ENCODE measurements around the gene NT5C3A. TPM values are rescaled to one million over a fixed set of nuclear protein-coding genes. Genes with fewer than 3 reads are reported as not detected.

Gene NT5C3A
- total RNA-seq, 4 donors from 2014 or later, result 9.0 to 115 (median 55.7) TPM

DNA sequence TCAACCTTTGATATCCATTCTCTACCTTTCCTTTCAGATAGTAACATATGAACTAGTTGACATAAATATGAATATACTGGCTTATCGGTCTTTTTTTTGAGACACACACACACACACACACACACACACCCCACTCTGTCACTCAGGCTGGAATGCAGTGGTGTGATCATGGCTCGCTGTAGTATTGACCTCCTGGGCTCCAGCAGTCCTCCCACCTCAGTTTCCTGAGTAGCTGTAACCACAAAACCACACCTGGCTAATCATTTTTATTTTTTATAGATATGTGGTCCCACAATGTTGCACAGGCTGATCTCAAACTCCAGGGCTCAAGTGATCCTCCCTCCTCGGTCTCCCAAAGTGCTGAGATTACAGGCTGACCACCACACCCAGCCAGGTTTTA, 14.2 kb upstream of the NT5C3A start:
- TF ChIP-seq EP300 (IDR thresholded peaks at IDR 0.05; ENCODE audit: low read depth) (no peak), POLR2A (IDR thresholded peaks at IDR 0.05) (no peak)
- Histone ChIP-seq H3K27me3 (no peaks in the 10 kb centered on the region), H3K27ac (no peak overlapping the region), H3K4me3 (no peak overlapping the region), H3K4me1 (no peaks in the 10 kb centered on the region), H3K36me3 (no peaks in the 10 kb centered on the region), H3K9me3 (no peaks in the 10 kb centered on the region)
- 77% methylated on average over 3 of the region's 3 CpGs; no CpG with 5 or more reads in 1 of the 2 donors for WGBS, 2 donors (ENCODE audit: low coverage in 1 of 2)
- in situ Hi-C loops (cut with MboI; ENCODE audit: low pct_ligation_motif_present in 1 of 4, low pct_unique_long_range_greater_than_20kb in 1 of 4, low sequenced_read_pairs in 3 of 4), result no loop called here
- no peak for DNase-seq
- intact Hi-C loops (cut with DNase I; ENCODE audit: low total_unique reads), result no loop called here

DNA sequence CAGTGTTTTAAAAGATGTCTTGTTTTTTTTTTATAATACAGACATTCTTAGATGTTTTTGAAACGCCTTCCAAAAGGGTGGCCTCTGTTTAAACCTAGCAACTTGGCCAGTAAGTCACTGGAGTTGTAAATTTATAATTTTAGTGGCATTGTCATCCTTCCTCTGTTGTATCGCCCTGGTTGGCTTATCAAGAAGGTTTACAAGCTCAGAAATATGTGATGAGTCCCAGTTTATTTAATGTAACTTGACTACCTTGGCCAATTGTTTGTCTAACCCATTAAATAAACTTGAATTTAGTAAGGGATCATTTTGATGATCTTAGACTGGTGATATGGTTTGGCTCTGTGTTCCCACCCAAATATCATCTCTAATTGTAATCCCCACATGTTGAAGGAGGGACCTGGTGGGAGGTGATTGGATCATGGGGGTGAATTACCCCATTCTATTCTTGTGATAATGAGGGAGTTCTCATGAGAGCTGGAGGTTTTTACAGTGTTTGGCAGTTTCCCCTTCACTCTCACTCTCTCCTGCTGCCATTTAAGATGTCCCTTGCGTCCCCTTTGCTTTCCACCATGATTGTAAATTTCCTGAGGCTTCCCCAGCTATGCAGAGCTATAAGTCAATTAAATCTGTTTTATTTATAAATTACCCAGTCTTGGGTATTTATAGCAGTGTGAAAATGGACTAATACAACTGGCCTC, 13.4 kb upstream of the NT5C3A start:
- no peak overlapping the region for H3K4me3 ChIP-seq
- no peaks in the 10 kb centered on the region for H3K9me3 ChIP-seq
- intact Hi-C loops (cut with DNase I; ENCODE audit: low total_unique reads), result no loop called here
- no peak for DNase-seq
- no peaks in the 10 kb centered on the region for H3K36me3 ChIP-seq
- no peaks in the 10 kb centered on the region for H3K27me3 ChIP-seq
- in situ Hi-C loops (cut with MboI; ENCODE audit: low pct_ligation_motif_present in 1 of 4, low pct_unique_long_range_greater_than_20kb in 1 of 4, low sequenced_read_pairs in 3 of 4), result no loop called here
- WGBS, 2 donors (ENCODE audit: low coverage in 1 of 2), result 65 to 69% methylated on average over 2 to 3 of the region's 3 CpGs
- no peak for TF ChIP-seq POLR2AphosphoS5 (IDR thresholded peaks at IDR 0.05)
- TF ChIP-seq, protein P1, sequence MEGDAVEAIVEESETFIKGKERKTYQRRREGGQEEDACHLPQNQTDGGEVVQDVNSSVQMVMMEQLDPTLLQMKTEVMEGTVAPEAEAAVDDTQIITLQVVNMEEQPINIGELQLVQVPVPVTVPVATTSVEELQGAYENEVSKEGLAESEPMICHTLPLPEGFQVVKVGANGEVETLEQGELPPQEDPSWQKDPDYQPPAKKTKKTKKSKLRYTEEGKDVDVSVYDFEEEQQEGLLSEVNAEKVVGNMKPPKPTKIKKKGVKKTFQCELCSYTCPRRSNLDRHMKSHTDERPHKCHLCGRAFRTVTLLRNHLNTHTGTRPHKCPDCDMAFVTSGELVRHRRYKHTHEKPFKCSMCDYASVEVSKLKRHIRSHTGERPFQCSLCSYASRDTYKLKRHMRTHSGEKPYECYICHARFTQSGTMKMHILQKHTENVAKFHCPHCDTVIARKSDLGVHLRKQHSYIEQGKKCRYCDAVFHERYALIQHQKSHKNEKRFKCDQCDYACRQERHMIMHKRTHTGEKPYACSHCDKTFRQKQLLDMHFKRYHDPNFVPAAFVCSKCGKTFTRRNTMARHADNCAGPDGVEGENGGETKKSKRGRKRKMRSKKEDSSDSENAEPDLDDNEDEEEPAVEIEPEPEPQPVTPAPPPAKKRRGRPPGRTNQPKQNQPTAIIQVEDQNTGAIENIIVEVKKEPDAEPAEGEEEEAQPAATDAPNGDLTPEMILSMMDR (IDR thresholded peaks at IDR 0.05), result no peak
- no peak for TF ChIP-seq EP300 (IDR thresholded peaks at IDR 0.05; ENCODE audit: low read depth)
- TF ChIP-seq POLR2A (IDR thresholded peaks at IDR 0.05), result no peak
- no peaks in the 10 kb centered on the region for H3K4me1 ChIP-seq
- no peak overlapping the region for H3K27ac ChIP-seq

DNA sequence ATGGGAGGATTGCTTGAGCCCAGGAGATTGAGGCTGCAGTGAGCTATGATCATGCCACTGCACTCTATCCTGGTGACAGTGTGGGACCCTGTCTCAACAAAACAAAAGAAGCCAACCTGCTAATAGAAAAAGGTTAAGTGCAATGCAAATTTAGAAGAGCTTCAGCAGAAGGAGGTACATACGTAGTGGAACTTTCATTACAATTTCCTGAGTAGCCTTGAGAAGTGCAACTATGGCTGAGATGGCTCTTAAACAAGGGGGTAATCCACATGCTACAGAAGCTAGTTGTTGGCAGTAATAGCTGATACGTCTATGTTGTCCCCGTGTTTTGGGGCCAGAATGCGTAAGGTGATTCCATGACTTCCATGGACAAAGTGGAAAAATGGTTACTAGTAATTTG, 10.7 kb upstream of the NT5C3A start:
- in situ Hi-C loops (cut with MboI; ENCODE audit: low pct_ligation_motif_present in 1 of 4, low pct_unique_long_range_greater_than_20kb in 1 of 4, low sequenced_read_pairs in 3 of 4), result no loop called here
- 91 to 93% methylated on average over 4 of the region's 4 CpGs for whole genome bisulfite sequencing, 2 donors (ENCODE audit: low coverage in 1 of 2)

DNA sequence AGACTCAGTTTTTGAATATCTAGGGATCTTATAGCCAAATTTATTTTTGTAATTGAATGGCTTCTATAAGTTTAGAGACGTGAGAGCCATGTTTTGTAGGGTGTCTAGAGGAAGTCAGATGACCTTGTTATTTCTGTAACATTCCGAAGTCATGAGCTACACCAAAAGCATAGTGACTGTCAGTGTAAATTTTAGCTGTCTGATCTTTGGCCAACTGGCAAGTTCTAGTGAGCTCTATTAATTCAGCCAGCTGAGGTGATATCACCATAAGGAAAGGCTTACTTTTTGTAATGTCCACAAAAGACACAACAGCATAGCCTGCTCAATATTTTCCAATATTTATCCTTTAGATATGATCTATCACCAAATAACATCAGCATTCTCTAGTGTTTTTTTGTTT, 9.9 kb upstream of the NT5C3A start:
- no peak for DNase-seq
- Histone ChIP-seq H3K27me3 (no peaks in the 10 kb centered on the region), H3K4me1 (no peaks in the 10 kb centered on the region), H3K4me3 (no peak overlapping the region), H3K9me3 (peaks cover 6 to 9% of the 10 kb centered on the region in 2 donors), H3K36me3 (no peaks in the 10 kb centered on the region), H3K27ac (peak overlapping the region in 1 of 4 donors; percentile 6)
- TF ChIP-seq POLR2AphosphoS5 (IDR thresholded peaks at IDR 0.05) (no peak), EP300 (IDR thresholded peaks at IDR 0.05; ENCODE audit: low read depth) (no peak), POLR2A (IDR thresholded peaks at IDR 0.05) (no peak)
- intact Hi-C loops (cut with DNase I; ENCODE audit: low total_unique reads) (no loop called here), in situ Hi-C loops (cut with MboI; ENCODE audit: low pct_ligation_motif_present in 1 of 4, low pct_unique_long_range_greater_than_20kb in 1 of 4, low sequenced_read_pairs in 3 of 4) (no loop called here)
- 68% methylated on average over 2 of the region's 2 CpGs; no CpG with 5 or more reads in 1 of the 2 donors for WGBS, 2 donors (ENCODE audit: low coverage in 1 of 2)

More for the DNA sequence above, 10.7 kb upstream of the NT5C3A start:
- Histone ChIP-seq H3K4me3 (no peak overlapping the region), H3K27me3 (no peaks in the 10 kb centered on the region), H3K4me1 (no peaks in the 10 kb centered on the region), H3K9me3 (peaks cover 6 to 9% of the 10 kb centered on the region in 2 donors), H3K27ac (no peak overlapping the region), H3K36me3 (no peaks in the 10 kb centered on the region)
- DNase-seq, result no peak
- TF ChIP-seq POLR2A (IDR thresholded peaks at IDR 0.05), result no peak
- no peak for TF ChIP-seq EP300 (IDR thresholded peaks at IDR 0.05; ENCODE audit: low read depth)
- TF ChIP-seq POLR2AphosphoS5 (IDR thresholded peaks at IDR 0.05), result no peak
- TF ChIP-seq, protein P1 (IDR thresholded peaks at IDR 0.05), result no peak
- intact Hi-C loops (cut with DNase I; ENCODE audit: low total_unique reads), result no loop called here

DNA sequence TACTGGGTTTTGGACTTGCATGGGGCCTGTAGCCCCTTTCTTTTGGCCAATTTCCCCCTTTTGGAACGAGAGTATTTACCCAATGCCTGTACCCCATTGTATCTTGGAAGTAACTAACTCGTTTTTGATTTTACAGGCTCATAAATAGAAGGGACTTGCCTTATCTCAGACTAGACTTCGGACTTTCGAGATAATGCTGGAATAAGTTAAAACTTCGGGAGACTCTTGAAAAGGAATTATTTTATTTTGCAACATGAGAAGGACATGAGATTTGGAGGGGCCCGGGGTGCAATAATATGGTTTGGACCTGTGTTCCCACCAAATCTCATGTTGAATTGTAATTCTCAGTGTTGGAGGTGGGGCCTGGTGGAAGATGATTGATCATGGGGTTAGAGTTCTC, 8.3 kb upstream of the NT5C3A start:
- Histone ChIP-seq H3K27ac (no peak overlapping the region), H3K27me3 (no peaks in the 10 kb centered on the region), H3K4me1 (no peaks in the 10 kb centered on the region), H3K36me3 (no peaks in the 10 kb centered on the region), H3K4me3 (no peak overlapping the region), H3K9me3 (peaks cover 13 to 18% of the 10 kb centered on the region in 2 donors)
- DNase-seq, result no peak
- 20 to 65% methylated on average over 1 to 6 of the region's 6 CpGs for WGBS, 2 donors (ENCODE audit: low coverage in 1 of 2)
- intact Hi-C loops (cut with DNase I; ENCODE audit: low total_unique reads), result no loop called here
- in situ Hi-C loops (cut with MboI; ENCODE audit: low pct_ligation_motif_present in 1 of 4, low pct_unique_long_range_greater_than_20kb in 1 of 4, low sequenced_read_pairs in 3 of 4), result no loop called here
- TF ChIP-seq EP300 (IDR thresholded peaks at IDR 0.05; ENCODE audit: low read depth), result no peak
- no peak for TF ChIP-seq POLR2AphosphoS5 (IDR thresholded peaks at IDR 0.05)
- TF ChIP-seq, protein P1 (IDR thresholded peaks at IDR 0.05), result no peak
- TF ChIP-seq POLR2A (IDR thresholded peaks at IDR 0.05), result no peak

Measured in transverse colon (tissue), 4 donors.